HepG2 (cell line): ENCODE data around the gene ACAP3. TPM values are rescaled to one million over a fixed set of nuclear protein-coding genes. Genes with fewer than 3 reads are reported as not detected.

Source experiments
- MAX ChIP-seq: IDR thresholded peaks from 2 replicates; pipeline ENCODE4 v1.6.1; 2012; ENCODE audit warnings: inconsistent platforms
- NFAT5 ChIP-seq: sonication (generic); formaldehyde crosslinking; IDR thresholded peaks from 2 replicates; pipeline ENCODE4 v1.4.0; 2020; ENCODE audit warnings: missing genetic modification reagents
- YEATS4 ChIP-seq: sonication (generic); formaldehyde crosslinking; IDR thresholded peaks from 2 replicates; pipeline ENCODE4 v1.4.0; 2020; ENCODE audit warnings: missing genetic modification reagents, borderline replicate concordance
- ZBTB8A ChIP-seq: sonication (generic); formaldehyde crosslinking; IDR thresholded peaks from 2 replicates; pipeline ENCODE4 v1.4.0; 2020; ENCODE audit warnings: mild to moderate bottlenecking, low read depth, missing genetic modification reagents, borderline replicate concordance
- ZNF263 ChIP-seq: sonication (generic); formaldehyde crosslinking; IDR thresholded peaks from 2 replicates; pipeline ENCODE4 v1.4.0; 2020; ENCODE audit warnings: missing genetic modification reagents
- ZNF296 ChIP-seq: sonication (generic); formaldehyde crosslinking; conservative IDR thresholded peaks from 2 replicates; pipeline ENCODE4 v1.5.0; 2020; ENCODE audit warnings: mild to moderate bottlenecking, missing genetic modification reagents
- ZNF414 ChIP-seq: sonication (generic); formaldehyde crosslinking; IDR thresholded peaks from 2 replicates; pipeline ENCODE4 v1.5.0; 2020; ENCODE audit warnings: missing genetic modification reagents
- ZNF513 ChIP-seq: sonication (generic); formaldehyde crosslinking; conservative IDR thresholded peaks from 2 replicates; pipeline ENCODE4 v1.5.0; 2020; ENCODE audit warnings: missing genetic modification reagents
- ZNF619 ChIP-seq: sonication (generic); formaldehyde crosslinking; IDR thresholded peaks from 2 replicates; pipeline ENCODE4 v1.4.0; 2020; ENCODE audit warnings: mild to moderate bottlenecking, missing genetic modification reagents
- polyA plus RNA-seq, 8 experiments: library from polyadenylated mRNA; depleted of rRNA in 3 of 8; stranded (reverse) in 7 of 8; unstranded in 1 of 8; fragments of >200 nt; fragmentation: Illumina TruSeq in 4 of 8; extraction: Trizol in 4 of 8; gene quantifications; 2 replicates each; pipeline versions ENCODE4 v1.2.1 to v1.2.3, GENCODE V29; 2011 to 2016; ENCODE audit warnings: low read depth in 4 of 8, missing spikeins in 1 of 8, mixed read lengths in 1 of 8; ENCODE audit not compliant: insufficient read depth in 1 of 8
- total RNA-seq, 5 experiments: library from RNA; depleted of rRNA; stranded (reverse); fragments of >200 nt; fragmentation: Illumina TruSeq; extraction: Trizol; gene quantifications; 2 replicates each; pipeline ENCODE4 v1.2.3, GENCODE V29; 2016; ENCODE audit warnings: low read depth in 1 of 5
- TF ChIP-seq, protein P1 (sequence below): sonication (generic); formaldehyde crosslinking; IDR thresholded peaks from 2 replicates; pipeline ENCODE4 v1.8.1; 2023; ENCODE audit warnings: mild to moderate bottlenecking, moderate library complexity, missing genetic modification reagents

Gene ACAP3
- total and polyA plus RNA-seq, 2 of the 13 experiments (the other 11 are each of a cell fraction or from before 2014, with no cell fraction given): 29.4 to 50.8 TPM

- no peak for TF ChIP-seq ZNF513
- TF ChIP-seq ZNF263: peak; percentile 92
- TF ChIP-seq, protein P1, sequence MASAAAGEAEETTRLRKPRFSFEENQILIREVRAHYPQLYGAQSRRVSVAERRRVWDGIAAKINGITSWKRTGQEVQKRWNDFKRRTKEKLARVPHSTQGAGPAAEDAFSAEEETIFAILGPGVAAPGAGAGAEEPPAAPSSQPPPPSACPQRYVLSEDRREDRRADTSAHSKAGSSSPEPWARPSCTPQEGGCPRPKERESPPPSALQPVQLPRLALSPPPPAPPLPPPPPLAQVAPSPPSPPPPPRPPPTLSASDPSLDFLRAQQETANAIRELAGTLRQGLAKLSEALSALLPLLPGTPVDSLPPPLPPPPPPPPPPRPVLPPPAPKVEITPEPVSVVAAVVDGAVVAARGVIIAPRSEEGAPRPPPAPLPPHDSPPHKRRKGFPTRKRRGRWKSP (CRISPR knock-in tag): 0 out of 2 replicates have a peak, but pooled peaks have one; percentile 45
- TF ChIP-seq ZNF414 (CRISPR knock-in tag): peak; percentile 34; the same call in 1 of the 2 replicates
- TF ChIP-seq ZNF296 (CRISPR knock-in tag): peak; percentile 33; the same call in 1 of the 2 replicates
- TF ChIP-seq MAX: peak; percentile 29
- TF ChIP-seq ZNF619 (CRISPR knock-in tag): no peak
- 0 out of 2 replicates have a peak, but pooled peaks have one; percentile 36 for TF ChIP-seq NFAT5 (CRISPR knock-in tag)
- 0 out of 2 replicates have a peak, but pooled peaks have one; percentile 35 for TF ChIP-seq ZBTB8A (CRISPR knock-in tag)
- no peak for TF ChIP-seq YEATS4 (CRISPR knock-in tag)
Observed at GRCh38 chr1:1281533-1282321, 26.0 kb downstream of the ACAP3 start (continued).
